ENCODE measurements around the gene AMOTL2.
A peak's percentile ranks its signal among the peaks of the same experiment; 100 is the strongest.

AMOTL2 gene

GRCh38 chr3:134333522-134334181, 40.6 kb downstream of the AMOTL2 start:
- DNase-seq (ENCODE audit: low spot score) = peak; percentile 81

GRCh38 chr3:134332344-134332743, 41.9 kb downstream of the AMOTL2 start:
- DNase-seq (ENCODE audit: low spot score) = no peak

- DNase-seq (ENCODE audit: low spot score) = no peak
Observed at GRCh38 chr3:134331811-134332199, 42.4 kb downstream of the AMOTL2 start.

GRCh38 chr3:134330883-134331810, 43.1 kb downstream of the AMOTL2 start:
- DNase-seq (ENCODE audit: low spot score) = peak; percentile 71

- no peak for DNase-seq (ENCODE audit: low spot score)
Observed at GRCh38 chr3:134328846-134329245, 45.4 kb downstream of the AMOTL2 start.

- peak; percentile 69 for DNase-seq (ENCODE audit: low spot score)
Observed at GRCh38 chr3:134328147-134328591, 46.1 kb downstream of the AMOTL2 start.

- DNase-seq (ENCODE audit: low spot score) = peak; percentile 65
Observed at GRCh38 chr3:134327594-134327975, 46.7 kb downstream of the AMOTL2 start.

GRCh38 chr3:134326760-134327593, 47.3 kb downstream of the AMOTL2 start:
- peak; percentile 91 for DNase-seq (ENCODE audit: low spot score)

GRCh38 chr3:134326126-134326525, 48.1 kb downstream of the AMOTL2 start:
- no peak for DNase-seq (ENCODE audit: low spot score)

- DNase-seq (ENCODE audit: low spot score) = no peak
Observed at GRCh38 chr3:134325706-134326105, 48.5 kb downstream of the AMOTL2 start.

- no peak for DNase-seq (ENCODE audit: low spot score)
Observed at GRCh38 chr3:134325061-134325705, 49.1 kb downstream of the AMOTL2 start.

GRCh38 chr3:134323966-134324962, 50.0 kb downstream of the AMOTL2 start:
- no peak for DNase-seq (ENCODE audit: low spot score)

GRCh38 chr3:134322286-134322685, 52.0 kb downstream of the AMOTL2 start:
- no peak for DNase-seq (ENCODE audit: low spot score)

- no peak for DNase-seq (ENCODE audit: low spot score)
Observed at GRCh38 chr3:134320749-134321148, 53.5 kb downstream of the AMOTL2 start.

- DNase-seq (ENCODE audit: low spot score) = no peak
Observed at GRCh38 chr3:134319931-134320330, 54.3 kb downstream of the AMOTL2 start.

GRCh38 chr3:134318166-134318565, 56.1 kb downstream of the AMOTL2 start:
- DNase-seq (ENCODE audit: low spot score) = no peak

GRCh38 chr3:134317106-134317947, 56.9 kb downstream of the AMOTL2 start:
- peak; percentile 46 for DNase-seq (ENCODE audit: low spot score)

GRCh38 chr3:134315286-134316106, 58.8 kb downstream of the AMOTL2 start:
- DNase-seq (ENCODE audit: low spot score) = peak; percentile 66
